Measurements from ENCODE around the gene SMYD3. TPM values are rescaled to one million over a fixed set of nuclear protein-coding genes. Genes with fewer than 3 reads are reported as not detected.

SMYD3 gene
- total and polyA plus RNA-seq, 5 donors from 2014 or later, result 17.7 to 36.6 (median 28.9) TPM

- Mint-ChIP-seq H3K4me1 (peaks cover 0 to 6% (median 4%) of the 10 kb centered on the region in 4 donors), H3K9me3 (peaks cover 0 to 3% (median 0%) of the 10 kb centered on the region in 7 donors), H3K36me3 (peaks cover 12% of the 10 kb centered on the region), H3K4me3 (no peak overlapping the region), H3K27ac (no peak overlapping the region), H3K27me3 (no peaks in the 10 kb centered on the region)
- H3K4me3 ChIP-seq (ENCODE audit: low read depth, low read length), result no peak overlapping the region
- no peaks in the 10 kb centered on the region for H3K27me3 ChIP-seq (ENCODE audit: control insufficient read depth, insufficient read depth, low read length)
- H3K36me3 ChIP-seq (ENCODE audit: control insufficient read depth, insufficient read depth, low read length), result no peaks in the 10 kb centered on the region
- DNase-seq (peak in 1 of 3 donors; percentile 27), ATAC-seq (ENCODE audit: low read depth in 2 of 2) (no peak)
- H3K9me3 ChIP-seq (ENCODE audit: control insufficient read depth in 2 of 2, low read length in 2 of 2), result peaks cover 0 to 4% of the 10 kb centered on the region in 2 experiments
- no peaks in the 10 kb centered on the region for H3K4me1 ChIP-seq (ENCODE audit: control insufficient read depth, insufficient read depth, low read length, poor library complexity, severe bottlenecking)
- no peak overlapping the region for H3K27ac ChIP-seq (ENCODE audit: insufficient read depth, low read length, poor library complexity, severe bottlenecking)
These were observed 415.6 kb downstream of the SMYD3 start for GRCh38 chr1:246091477-246091876.

- H3K9me3 Mint-ChIP-seq, result peaks cover 0 to 10% (median 0%) of the 10 kb centered on the region in 7 donors
- ATAC-seq (ENCODE audit: low read depth in 2 of 2) (no peak), DNase-seq (no peak)
- H3K36me3 ChIP-seq (ENCODE audit: control insufficient read depth, insufficient read depth, low read length), result no peaks in the 10 kb centered on the region
- H3K4me3 Mint-ChIP-seq, result no peak overlapping the region
- H3K4me3 ChIP-seq (ENCODE audit: low read depth, low read length), result no peak overlapping the region
- H3K36me3 Mint-ChIP-seq, result peaks cover 5% of the 10 kb centered on the region
- H3K27me3 ChIP-seq (ENCODE audit: control insufficient read depth, insufficient read depth, low read length), result no peaks in the 10 kb centered on the region
- H3K27ac ChIP-seq (ENCODE audit: insufficient read depth, low read length, poor library complexity, severe bottlenecking), result no peak overlapping the region
- no peaks in the 10 kb centered on the region for H3K27me3 Mint-ChIP-seq
- H3K27ac Mint-ChIP-seq, result no peak overlapping the region
- H3K4me1 Mint-ChIP-seq, result peaks cover under 1 to 9% (median 4%) of the 10 kb centered on the region in 4 donors
- H3K9me3 ChIP-seq (ENCODE audit: control insufficient read depth in 2 of 2, low read length in 2 of 2), result no peaks in the 10 kb centered on the region
- peaks cover 5% of the 10 kb centered on the region for H3K4me1 ChIP-seq (ENCODE audit: control insufficient read depth, insufficient read depth, low read length, poor library complexity, severe bottlenecking)
These were observed 420.9 kb downstream of the SMYD3 start for GRCh38 chr1:246086191-246086590.

GRCh38 chr1:246083416-246083815, 423.7 kb downstream of the SMYD3 start:
- Histone ChIP-seq H3K4me3 (ENCODE audit: low read depth, low read length) (no peak overlapping the region), H3K4me1 (ENCODE audit: control insufficient read depth, insufficient read depth, low read length, poor library complexity, severe bottlenecking) (peaks cover 18% of the 10 kb centered on the region), H3K27me3 (ENCODE audit: control insufficient read depth, insufficient read depth, low read length) (no peaks in the 10 kb centered on the region), H3K27ac (ENCODE audit: insufficient read depth, low read length, poor library complexity, severe bottlenecking) (no peak overlapping the region), H3K9me3 (ENCODE audit: control insufficient read depth in 2 of 2, low read length in 2 of 2) (no peaks in the 10 kb centered on the region), H3K36me3 (ENCODE audit: control insufficient read depth, insufficient read depth, low read length) (no peaks in the 10 kb centered on the region)
- no peaks in the 10 kb centered on the region for H3K27me3 Mint-ChIP-seq
- peaks cover 5% of the 10 kb centered on the region for H3K36me3 Mint-ChIP-seq
- no peak overlapping the region for H3K4me3 Mint-ChIP-seq
- ATAC-seq (ENCODE audit: low read depth in 2 of 2) (no peak), DNase-seq (no peak)
- peaks cover 0 to 10% (median 2%) of the 10 kb centered on the region in 7 donors for H3K9me3 Mint-ChIP-seq
- no peak overlapping the region for H3K27ac Mint-ChIP-seq
- peaks cover 9 to 28% (median 18%) of the 10 kb centered on the region in 4 donors for H3K4me1 Mint-ChIP-seq

- Mint-ChIP-seq H3K4me1 (peaks cover 10 to 34% (median 21%) of the 10 kb centered on the region in 4 donors), H3K27ac (no peak overlapping the region), H3K4me3 (peak overlapping the region in 1 of 4 donors; percentile 26), H3K9me3 (peaks cover 0 to 10% (median 2%) of the 10 kb centered on the region in 7 donors), H3K36me3 (peaks cover 5% of the 10 kb centered on the region), H3K27me3 (no peaks in the 10 kb centered on the region)
- no peak for ATAC-seq (ENCODE audit: low read depth in 2 of 2)
- Histone ChIP-seq H3K9me3 (ENCODE audit: control insufficient read depth in 2 of 2, low read length in 2 of 2) (no peaks in the 10 kb centered on the region), H3K27ac (ENCODE audit: insufficient read depth, low read length, poor library complexity, severe bottlenecking) (no peak overlapping the region), H3K27me3 (ENCODE audit: control insufficient read depth, insufficient read depth, low read length) (no peaks in the 10 kb centered on the region), H3K36me3 (ENCODE audit: control insufficient read depth, insufficient read depth, low read length) (no peaks in the 10 kb centered on the region), H3K4me3 (ENCODE audit: low read depth, low read length) (no peak overlapping the region), H3K4me1 (ENCODE audit: control insufficient read depth, insufficient read depth, low read length, poor library complexity, severe bottlenecking) (peaks cover 18% of the 10 kb centered on the region)
- no peak for DNase-seq
These were observed 425.0 kb downstream of the SMYD3 start for GRCh38 chr1:246081856-246082668.

- peak overlapping the region in 1 of 4 donors; percentile 26 for H3K4me3 Mint-ChIP-seq
- H3K27ac Mint-ChIP-seq, result peak overlapping the region; percentile 20 to 55 (median 50)
These were observed 425.9 kb downstream of the SMYD3 start for GRCh38 chr1:246081138-246081702.

GRCh38 chr1:246080031-246080430, 427.0 kb downstream of the SMYD3 start:
- H3K27ac Mint-ChIP-seq, result no peak overlapping the region
- Histone ChIP-seq H3K9me3 (ENCODE audit: control insufficient read depth in 2 of 2, low read length in 2 of 2) (no peaks in the 10 kb centered on the region), H3K4me1 (ENCODE audit: control insufficient read depth, insufficient read depth, low read length, poor library complexity, severe bottlenecking) (peaks cover 18% of the 10 kb centered on the region), H3K27me3 (ENCODE audit: control insufficient read depth, insufficient read depth, low read length) (no peaks in the 10 kb centered on the region), H3K36me3 (ENCODE audit: control insufficient read depth, insufficient read depth, low read length) (no peaks in the 10 kb centered on the region), H3K27ac (ENCODE audit: insufficient read depth, low read length, poor library complexity, severe bottlenecking) (no peak overlapping the region), H3K4me3 (ENCODE audit: low read depth, low read length) (no peak overlapping the region)
- ATAC-seq (ENCODE audit: low read depth in 2 of 2) (no peak), DNase-seq (no peak)
- H3K27me3 Mint-ChIP-seq, result no peaks in the 10 kb centered on the region
- H3K9me3 Mint-ChIP-seq, result peaks cover 0 to 9% (median 2%) of the 10 kb centered on the region in 7 donors
- H3K4me3 Mint-ChIP-seq, result no peak overlapping the region
- H3K4me1 Mint-ChIP-seq, result peaks cover 10 to 34% (median 21%) of the 10 kb centered on the region in 4 donors
- peaks cover 5% of the 10 kb centered on the region for H3K36me3 Mint-ChIP-seq

More at GRCh38 chr1:246081138-246081702, 425.9 kb downstream of the SMYD3 start:
- Mint-ChIP-seq H3K9me3 (peaks cover 0 to 10% (median 2%) of the 10 kb centered on the region in 7 donors), H3K27me3 (no peaks in the 10 kb centered on the region), H3K36me3 (peaks cover 5% of the 10 kb centered on the region), H3K4me1 (peaks cover 10 to 34% (median 21%) of the 10 kb centered on the region in 4 donors)
- ATAC-seq (ENCODE audit: low read depth in 2 of 2) (peak; percentile 52 to 67), DNase-seq (peak in 2 of 3 donors; percentile 6 to 16)
- Histone ChIP-seq H3K36me3 (ENCODE audit: control insufficient read depth, insufficient read depth, low read length) (no peaks in the 10 kb centered on the region), H3K4me3 (ENCODE audit: low read depth, low read length) (no peak overlapping the region), H3K9me3 (ENCODE audit: control insufficient read depth in 2 of 2, low read length in 2 of 2) (no peaks in the 10 kb centered on the region), H3K27ac (ENCODE audit: insufficient read depth, low read length, poor library complexity, severe bottlenecking) (no peak overlapping the region), H3K4me1 (ENCODE audit: control insufficient read depth, insufficient read depth, low read length, poor library complexity, severe bottlenecking) (peaks cover 18% of the 10 kb centered on the region), H3K27me3 (ENCODE audit: control insufficient read depth, insufficient read depth, low read length) (no peaks in the 10 kb centered on the region)

- H3K27me3 ChIP-seq (ENCODE audit: control insufficient read depth, insufficient read depth, low read length), result no peaks in the 10 kb centered on the region
- Mint-ChIP-seq H3K27ac (peak overlapping the region in 2 of 3 donors; percentile 48 to 82), H3K27me3 (no peaks in the 10 kb centered on the region), H3K9me3 (peaks cover 0 to 9% (median 2%) of the 10 kb centered on the region in 7 donors), H3K4me1 (peaks cover 10 to 34% (median 21%) of the 10 kb centered on the region in 4 donors), H3K4me3 (no peak overlapping the region), H3K36me3 (peaks cover 5% of the 10 kb centered on the region)
- H3K36me3 ChIP-seq (ENCODE audit: control insufficient read depth, insufficient read depth, low read length), result no peaks in the 10 kb centered on the region
- no peak for ATAC-seq (ENCODE audit: low read depth in 2 of 2)
- no peak for DNase-seq
- H3K4me3 ChIP-seq (ENCODE audit: low read depth, low read length), result no peak overlapping the region
- no peak overlapping the region for H3K27ac ChIP-seq (ENCODE audit: insufficient read depth, low read length, poor library complexity, severe bottlenecking)
- H3K4me1 ChIP-seq (ENCODE audit: control insufficient read depth, insufficient read depth, low read length, poor library complexity, severe bottlenecking), result peaks cover 18% of the 10 kb centered on the region
- no peaks in the 10 kb centered on the region for H3K9me3 ChIP-seq (ENCODE audit: control insufficient read depth in 2 of 2, low read length in 2 of 2)
These were observed 428.2 kb downstream of the SMYD3 start for GRCh38 chr1:246078888-246079252.

Data from CD4-positive, CD25-positive, alpha-beta regulatory T cell (primary cell).